ENCODE data around the gene PAX2.

PAX2 gene

DNA sequence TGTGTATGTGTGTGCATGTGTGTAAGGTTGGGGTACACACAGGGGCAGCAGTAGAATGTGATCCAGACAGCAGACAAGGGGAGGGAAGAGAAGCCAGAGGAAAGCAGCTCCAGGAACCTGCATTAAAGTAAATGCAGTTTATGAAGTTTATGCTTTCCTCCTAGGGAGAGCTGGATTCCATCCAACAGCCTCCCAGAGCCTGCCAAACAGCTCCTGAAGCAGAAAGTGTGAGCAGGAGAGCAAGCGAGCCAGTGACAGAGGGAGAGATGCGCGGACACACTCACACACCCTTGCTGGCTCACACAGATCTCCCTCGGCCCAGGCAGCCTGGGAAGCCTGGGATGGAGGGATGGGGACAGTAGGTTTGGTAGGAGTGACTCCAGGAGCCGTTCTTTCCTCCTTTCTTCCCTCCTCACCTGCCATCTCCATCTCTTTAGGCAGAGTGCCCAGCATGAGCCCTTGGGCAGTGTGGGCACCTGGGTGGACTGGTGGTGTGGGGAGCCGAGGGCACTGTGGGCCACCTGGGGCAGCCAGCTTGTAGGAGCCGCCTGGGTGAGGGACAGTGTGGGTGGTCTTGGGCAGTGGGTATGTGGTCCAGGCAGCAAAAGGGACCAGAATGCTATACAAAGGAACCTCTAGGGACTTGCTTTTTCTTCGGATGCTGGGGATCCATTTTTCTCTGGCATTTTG is 46.1 kb downstream of the PAX2 start:
- DNase-seq = no peak

DNA sequence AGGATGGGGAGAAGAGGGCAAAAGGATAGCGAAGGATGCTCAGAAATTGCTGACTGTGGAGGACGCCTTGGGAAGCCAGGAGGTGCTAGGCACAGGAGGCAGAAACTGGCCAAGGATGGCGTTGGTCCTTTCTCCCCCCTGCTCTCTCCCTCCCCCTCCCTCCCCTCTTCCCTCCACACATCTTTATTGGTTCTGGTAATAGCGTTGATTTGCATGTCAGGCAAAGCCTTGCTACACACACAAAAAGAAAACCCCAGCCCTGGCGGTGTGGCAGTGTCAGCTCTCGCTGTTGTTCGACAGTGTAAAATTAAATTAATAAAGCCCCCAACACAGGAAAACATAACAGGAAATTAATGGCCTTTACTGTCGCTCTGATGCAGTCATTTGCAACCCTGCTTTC is 47.2 kb downstream of the PAX2 start:
- no peak for DNase-seq

DNA sequence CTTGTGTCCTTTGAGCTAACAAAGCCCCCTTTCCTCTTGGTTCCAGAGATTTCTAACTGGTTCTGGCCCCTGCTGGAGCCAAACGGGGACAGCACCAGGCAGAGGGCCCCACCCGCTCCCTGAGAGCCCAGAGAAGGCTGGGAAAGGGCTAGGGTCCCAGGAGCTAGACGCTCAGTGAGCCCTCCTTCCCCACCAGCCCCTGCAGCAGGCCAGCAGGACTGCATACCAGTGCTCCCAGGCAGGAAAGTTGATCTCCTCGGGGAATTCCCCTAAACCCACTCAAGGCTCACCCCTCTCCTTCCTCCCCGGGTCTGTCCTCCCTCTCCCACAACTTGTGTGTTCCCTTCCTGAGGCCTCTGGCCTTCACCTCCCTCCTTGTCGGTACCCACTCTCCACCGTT is 47.7 kb downstream of the PAX2 start:
- DNase-seq = no peak

DNA sequence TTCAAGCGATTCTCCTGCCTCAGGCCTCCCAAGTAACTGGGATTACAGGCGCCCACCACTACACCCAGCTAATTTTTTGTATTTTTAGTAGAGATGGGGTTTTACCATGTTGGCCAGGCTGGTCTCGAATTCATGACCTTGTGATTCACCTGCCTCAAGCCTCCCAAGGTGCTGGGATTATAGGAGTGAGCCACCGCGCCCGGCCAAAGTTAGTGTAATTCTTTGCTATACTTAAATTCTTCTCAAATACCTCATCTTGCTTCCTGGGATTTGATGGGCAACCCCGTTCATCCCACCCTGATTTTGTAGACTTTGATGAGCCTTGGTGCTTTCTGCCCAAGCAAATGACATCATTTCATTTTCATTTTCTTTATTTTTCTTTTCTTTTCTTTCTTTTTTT is 54.5 kb downstream of the PAX2 start:
- no peak for DNase-seq

DNA sequence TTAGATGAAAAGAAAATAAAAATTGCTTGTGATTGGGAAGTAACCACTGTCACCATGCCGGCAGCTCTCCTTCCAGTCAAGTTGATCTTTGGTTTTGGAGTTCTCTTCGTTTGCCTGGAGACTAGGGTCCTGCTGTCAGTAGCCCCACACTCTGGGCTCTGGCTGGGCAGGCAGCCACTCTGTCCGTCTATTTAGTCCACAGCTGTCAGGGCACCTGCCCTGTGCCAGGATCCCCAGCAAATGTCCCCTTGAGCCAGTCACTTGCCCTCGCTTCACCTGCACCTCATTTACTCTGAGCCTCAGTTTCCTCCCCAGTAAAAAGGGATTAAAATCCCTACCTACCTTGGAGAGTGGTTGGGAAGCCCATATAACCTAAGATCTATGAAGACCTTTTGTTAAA is 55.5 kb downstream of the PAX2 start:
- DNase-seq = no peak

DNA sequence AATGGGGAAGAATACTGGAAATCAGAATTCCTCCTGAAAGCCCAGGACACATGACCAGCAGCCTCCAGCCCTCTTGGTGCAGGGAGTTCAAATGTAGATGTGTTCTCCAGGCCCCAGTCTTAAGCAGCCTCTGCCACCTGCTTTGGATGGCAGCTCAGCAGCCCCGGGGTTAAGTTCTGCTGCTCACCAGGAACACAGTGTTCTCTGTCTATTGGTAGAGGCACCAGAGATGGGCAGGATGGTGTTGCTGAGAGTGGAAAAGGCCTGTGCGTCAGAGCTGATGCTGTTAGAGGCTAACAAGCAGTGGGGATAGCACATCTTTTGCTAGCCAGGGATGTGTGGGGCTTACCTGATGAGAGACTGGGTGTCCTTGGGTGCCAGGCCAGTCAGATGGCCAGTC is 56.8 kb downstream of the PAX2 start:
- no peak for DNase-seq

DNA sequence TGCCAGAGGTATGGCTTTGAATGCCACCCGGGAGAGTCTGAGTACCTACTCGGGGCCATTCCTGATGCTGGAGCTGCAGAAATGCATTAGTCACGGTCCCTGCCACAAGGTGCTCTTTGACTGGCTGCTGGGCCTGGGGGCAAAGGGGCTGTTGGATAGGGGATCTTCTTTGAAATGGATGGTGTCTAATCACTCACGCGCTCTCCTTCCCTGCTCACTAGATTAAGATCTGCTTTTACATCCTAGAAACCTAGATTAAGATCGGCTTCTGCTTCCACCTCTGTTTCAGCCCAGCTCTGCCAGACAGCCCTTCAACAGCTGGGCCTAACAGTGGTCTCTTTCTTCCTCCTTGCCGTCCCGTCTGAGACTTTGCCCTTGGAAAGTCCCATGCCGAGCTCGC is 57.2 kb downstream of the PAX2 start:
- DNase-seq = no peak

DNA sequence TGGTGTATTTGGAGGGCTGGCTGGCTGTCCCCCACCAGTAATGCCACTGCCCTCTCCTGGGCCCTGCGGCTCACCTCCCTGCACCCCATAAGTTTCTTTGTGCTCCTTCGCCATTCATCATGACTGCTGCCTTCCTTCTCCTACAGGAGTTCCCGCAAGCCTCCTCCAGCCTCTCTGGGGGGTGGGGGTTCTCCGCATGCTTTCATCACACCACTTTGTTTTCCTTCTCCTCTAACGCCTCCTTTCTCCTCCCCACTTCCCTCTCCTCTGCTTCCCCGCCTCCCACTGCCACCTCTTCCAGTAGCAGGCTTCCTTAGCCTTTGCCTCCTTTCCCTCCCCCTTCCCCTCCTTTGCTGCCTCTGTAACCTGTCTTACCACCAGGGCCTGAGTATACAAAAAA is 58.1 kb downstream of the PAX2 start:
- peak in 1 of 4 experiments; percentile 6 for DNase-seq

DNA sequence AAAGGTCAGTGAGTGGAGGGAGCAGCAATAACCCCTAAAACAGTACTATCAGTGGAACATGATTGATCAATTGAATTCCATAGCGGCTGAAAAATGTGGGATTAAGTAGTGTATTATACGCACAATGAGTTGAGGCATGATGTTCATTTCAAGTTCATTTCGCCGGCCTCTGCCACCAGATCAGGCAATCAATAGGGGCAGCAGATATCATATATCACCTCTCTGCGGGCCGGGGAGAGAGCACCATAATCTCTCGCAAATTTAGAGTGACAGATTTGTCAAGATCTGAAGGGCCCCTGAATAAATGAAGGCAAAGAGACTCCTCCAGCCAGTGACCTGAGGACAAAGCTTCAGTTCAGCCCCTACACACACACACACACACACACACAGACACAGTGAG is 58.5 kb downstream of the PAX2 start:
- DNase-seq = no peak

DNA sequence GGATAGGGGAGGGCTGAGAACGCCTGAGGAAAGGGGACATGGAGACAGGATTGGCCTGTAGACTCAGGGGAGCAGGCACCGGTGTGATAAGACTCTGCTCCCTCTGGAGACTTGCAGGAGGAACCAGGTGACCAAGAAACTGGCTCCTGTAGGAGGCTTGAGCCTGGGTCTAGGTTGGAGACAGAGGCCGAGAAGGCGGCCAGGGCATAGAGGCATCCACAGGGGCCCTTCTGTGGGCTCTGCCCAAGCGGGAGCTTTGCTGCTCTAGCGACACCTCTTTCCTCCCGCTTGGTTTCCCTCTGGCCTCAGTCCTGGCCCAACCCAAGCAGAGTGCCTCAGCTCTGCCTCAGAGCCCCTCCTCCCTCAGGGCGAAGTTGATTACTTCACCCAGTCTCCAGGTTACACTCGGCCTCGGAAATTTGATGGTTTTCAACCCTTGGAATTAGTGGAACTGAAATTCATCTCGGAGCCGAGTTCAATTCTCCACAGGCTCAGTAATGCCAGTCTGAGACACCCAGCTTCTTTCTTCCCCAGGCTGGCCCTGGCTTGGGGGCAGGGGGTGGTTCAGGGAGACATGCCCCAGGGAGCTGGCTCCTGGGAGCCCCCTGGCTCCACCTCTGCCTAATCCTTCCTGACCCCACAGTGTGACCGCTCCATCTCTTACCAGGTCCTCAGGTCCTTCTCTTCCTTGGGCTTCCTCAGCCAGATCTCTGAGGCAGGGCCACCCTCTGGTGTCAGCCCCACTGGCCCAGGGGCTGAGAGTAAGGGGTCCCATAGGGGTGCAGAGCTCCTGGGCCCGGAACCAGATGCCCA is 60.4 kb downstream of the PAX2 start:
- no peak for DNase-seq

DNA sequence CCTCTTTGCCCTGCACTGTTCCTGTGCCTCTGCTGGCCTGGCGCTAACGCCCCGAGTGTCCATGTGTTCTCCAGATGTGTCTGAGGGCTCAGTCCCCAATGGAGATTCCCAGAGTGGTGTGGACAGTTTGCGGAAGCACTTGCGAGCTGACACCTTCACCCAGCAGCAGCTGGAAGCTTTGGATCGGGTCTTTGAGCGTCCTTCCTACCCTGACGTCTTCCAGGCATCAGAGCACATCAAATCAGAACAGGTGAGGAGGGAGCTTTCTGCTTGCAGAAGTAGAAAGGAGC is 60.9 kb downstream of the PAX2 start:
- DNase-seq = no peak

DNA sequence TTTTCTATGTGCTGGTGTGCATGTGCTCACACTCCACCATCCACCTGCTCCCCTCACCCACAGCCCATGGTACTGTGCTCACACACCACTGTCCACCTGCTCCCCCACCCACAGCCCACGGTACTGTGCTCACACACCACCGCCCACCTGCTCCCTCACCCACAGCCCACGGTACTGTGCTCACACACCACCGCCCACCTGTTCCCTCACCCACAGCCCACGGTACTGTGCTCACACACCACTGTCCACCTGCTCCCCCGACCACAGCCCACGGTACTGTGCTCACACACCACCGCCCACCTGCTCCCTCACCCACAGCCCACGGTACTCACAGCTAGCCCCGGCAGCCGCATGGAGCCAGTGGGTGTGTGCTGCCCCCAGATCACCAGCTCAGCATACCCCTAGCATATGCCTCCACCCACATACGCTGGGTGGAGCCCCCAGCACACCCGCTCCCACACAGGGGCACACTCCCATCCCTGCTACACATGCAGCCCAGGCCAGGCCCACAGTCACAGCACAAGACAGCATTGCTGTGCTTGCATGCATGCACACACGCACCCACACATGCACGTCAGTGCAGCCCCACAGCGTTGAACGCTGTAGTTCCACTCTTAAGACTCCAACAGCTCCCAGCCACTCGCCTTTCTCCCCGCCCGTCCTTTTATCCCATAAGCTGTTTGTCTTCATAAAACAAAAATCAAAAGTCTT is 62.0 kb downstream of the PAX2 start:
- no peak for DNase-seq

DNA sequence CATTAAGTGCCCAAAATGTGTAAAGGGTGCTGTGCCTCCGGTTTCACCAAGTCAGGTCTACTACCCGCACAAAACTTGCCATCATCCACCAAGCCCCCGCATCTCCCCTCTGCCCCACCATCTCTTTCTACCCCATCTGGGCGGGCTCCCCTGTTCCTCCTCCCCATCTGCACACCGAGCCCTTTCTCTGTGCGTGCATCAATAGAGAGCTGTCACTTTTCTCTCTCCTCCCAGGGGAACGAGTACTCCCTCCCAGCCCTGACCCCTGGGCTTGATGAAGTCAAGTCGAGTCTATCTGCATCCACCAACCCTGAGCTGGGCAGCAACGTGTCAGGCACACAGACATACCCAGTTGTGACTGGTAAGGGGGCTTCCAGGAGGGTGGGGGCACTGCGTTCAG is 63.5 kb downstream of the PAX2 start:
- no peak for DNase-seq

DNA sequence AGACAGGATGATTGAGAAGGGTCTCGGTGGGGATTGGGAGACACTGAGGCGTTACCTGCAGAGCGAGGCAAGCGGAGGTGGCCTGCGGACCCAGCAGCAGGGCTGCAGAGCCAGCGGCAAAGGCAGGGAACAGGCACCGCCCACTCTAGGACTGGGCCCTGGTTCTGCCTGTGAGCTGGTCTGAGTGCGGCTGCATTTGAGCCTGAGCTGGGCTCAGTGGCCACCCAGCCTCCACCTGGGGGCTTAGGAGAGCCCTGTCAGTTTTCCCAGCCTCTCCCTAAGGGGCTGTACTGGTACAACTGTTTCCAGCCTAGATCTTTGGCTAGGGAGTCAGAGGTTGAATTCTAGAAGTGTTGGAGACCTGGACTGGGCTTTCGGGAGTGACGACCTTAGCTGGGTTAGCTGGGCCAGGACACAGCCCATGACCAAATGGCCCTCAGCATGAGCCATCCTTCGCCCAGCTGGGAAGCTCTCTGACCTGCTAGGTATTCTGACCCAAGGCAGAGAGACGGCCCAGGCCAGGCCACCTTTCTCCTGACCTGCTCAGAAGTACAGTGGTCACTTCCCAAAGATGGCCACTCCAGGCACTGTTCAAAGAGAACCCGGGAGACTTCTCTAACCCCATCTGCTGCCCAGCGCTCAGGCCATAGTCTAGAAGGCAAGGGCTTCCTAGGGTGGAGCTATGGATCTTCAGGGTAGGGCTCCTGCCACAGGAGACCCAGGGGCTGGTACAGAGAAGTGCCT is 64.9 kb downstream of the PAX2 start:
- DNase-seq = no peak

DNA sequence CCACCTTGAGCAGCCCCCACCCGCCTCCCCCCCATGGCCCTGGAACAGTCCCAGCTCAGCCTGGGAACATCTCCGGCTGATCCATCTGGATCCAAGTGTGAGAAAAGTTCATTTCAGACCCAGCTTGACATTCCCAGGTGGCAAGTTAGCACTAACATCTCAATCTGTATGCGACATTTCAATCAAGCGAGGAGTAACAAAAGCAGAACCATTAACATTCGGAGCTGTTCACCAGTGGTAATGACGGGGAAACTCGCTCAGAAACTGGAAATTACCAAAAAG is 65.4 kb downstream of the PAX2 start:
- no peak for DNase-seq

DNA sequence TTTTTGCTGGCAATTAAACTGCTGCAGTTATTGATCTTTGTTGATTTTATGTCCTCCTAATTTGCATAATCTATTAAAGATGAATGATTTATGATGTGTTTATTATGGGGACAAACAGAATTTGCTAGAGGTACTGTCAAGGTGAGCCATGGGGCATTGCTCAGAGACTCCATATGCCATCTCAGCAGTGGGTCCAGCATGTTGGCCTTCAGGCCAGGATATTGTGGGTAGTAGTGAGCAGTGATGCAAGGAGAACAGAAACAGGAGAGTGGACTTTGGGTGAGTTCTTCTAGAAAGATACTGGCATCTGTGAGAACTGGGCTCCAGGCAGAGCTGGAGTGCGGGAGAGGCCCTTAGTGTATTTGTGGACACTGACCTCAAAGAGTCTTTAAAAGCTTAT is 65.9 kb downstream of the PAX2 start:
- DNase-seq = no peak

DNA sequence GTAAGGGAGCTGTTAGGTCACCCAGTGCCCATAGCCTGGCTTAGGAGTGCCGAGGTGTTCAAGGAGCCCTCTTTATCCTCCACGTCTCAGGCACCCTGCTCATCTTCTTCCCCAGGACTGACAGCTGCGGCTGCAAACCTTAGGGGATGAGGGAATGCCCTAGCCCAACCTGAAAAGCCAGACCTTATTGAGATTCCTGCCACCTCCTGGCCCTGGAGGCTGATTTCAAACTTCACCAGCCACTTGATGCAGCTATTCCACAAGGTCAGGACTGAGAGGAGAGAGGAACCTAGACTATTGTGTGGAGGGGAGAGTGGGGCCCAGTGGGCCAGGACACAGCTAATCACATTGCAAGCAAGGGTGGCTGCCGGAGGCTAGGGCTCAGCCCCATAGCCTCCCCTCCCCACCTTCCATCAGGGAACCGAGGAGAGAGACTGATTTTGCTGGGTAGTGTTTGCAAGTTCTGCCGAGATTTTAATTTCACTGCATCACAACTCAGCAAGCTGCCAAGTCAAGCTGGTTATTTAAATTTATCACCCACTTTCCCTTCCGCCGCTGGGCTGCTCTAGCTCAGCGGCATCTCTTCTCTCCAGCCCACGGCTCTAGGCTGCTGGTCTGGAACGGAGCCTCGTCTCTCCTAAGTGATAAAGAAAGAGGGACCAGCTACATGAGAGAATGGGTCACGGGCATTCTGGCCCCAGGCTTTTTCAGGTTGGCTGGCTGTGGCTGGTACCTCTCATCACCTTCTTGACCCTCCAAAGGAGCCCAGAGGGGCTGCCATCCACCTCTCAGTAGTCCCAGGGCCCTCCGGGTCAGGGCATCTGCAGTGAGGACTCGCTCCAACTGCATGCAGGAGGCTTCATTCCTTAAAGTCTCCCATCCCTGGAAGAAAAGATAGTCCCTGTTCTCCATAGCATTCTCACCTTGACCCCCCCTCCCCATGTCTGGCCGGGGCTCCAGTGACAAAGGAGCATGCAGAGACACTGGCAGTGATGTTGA is 66.7 kb downstream of the PAX2 start:
- DNase-seq = no peak

DNA sequence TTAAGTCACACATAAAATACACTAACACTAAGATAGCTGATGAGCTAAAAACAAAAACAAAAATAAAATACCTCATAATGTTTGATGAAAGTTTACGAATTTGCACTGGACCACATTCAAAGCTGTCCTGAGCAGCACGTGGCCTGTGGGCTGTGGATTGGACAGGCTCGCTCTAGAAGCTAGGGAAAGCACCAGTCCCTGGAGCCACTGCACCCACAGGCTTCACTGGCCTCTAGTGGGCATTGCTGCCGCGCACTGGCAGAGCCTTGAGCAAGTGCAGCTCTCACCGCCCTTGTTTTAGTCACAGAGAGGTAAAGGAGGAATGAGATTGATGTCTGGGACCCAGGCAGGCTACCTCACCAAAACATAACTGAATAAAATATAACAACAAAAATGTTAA is 67.6 kb downstream of the PAX2 start:
- DNase-seq = no peak

DNA sequence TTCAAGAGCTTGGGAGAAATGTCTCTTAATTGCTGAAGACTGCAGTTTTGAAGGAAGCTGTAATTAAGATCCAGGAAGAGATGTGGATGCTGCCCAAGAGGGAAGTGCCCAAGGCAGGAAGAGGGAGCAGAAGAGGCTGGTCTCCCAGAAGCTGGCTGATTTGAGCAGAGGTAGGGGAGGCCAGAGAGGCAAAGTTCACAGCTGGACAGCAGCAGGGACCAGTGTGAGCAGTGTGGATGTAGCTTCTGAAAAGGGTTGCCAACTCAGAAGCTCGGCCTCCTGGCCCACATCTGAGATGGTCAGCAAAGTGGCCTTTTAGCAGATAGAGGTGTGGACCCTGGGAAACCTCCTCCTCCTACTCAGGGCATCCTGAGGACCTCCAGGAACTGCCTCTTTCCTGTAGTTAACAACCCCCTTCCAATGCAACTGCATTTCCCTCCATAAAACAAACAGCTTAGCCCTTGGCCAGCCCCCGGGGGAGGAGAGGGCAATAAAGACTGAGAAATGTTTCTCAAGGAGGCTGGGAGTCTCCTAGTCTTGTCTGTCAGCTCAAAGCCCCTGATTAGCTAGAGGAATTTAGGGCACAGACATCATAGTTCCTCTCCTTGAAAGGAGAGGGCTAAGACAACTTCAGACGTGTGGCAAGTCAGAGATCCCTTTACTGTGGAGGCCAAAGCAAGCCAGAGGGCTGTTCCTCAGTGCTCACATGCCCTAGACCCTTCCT is 69.5 kb downstream of the PAX2 start:
- DNase-seq = no peak

DNA sequence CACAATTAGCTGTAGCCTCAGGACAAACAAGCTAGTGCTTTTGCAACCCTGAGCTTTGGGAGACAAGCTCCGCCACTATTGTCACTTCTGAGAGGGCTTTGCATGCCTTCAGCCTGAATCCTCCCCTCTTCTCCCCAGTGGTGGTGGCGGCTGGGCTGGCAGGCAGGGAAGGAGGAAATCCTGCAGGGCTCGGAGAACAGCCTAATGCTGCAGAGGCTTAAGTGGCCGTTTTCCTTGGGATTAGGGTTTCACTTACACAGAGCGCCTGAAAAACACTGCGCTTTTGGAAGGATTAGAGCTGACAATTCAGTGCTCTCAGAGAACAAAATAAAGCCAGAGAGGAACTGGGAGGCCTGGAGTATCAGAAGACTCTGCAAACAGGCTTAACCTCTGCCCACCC is 71.3 kb downstream of the PAX2 start:
- no peak for DNase-seq

DNA sequence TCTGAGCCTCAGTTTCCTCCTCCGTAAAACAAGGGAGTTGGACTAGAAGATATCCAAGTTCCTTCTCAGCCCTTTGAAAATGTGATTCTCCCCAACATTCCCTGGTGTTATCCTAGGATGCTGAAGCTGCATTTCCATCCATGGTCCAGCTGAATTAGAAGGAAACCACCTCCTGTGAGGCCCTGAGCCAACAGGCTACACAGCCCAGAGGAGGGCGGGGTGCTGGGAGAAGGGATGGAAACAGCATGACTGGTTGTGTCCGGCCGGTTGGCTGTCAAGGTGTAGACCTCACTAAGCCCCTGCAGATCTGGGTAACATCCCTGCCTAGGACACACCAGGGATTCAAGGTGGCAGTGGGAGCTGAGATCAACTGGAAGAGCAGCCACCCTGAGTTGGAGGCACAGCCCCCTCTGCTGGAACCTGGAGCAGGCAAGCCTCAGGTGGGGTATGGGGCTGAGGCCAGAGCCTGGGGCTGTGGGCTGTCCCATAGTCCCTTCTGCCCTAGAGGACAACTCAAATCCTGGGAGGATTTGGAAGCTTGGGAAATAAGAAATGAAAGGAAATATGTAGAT is 72.0 kb downstream of the PAX2 start:
- DNase-seq = no peak
